GM19467 (cell line): ENCODE measurements around the gene EPHX1.
"Not testable (repeated sequence)": the region's sequence is repeated elsewhere in the genome, so short reads cannot be mapped to it uniquely, and the experiment has no call there.

ENCODE experiments used
- ATAC-seq: cut with Tn5 transposase; IDR thresholded peaks from one replicate; pipeline ENCODE4 v1.9.1; 2021; ENCODE audit warnings: mild to moderate bottlenecking, moderate library complexity; ENCODE audit not compliant: unreplicated experiment

The EPHX1 gene

GRCh38 chr1:225815526-225816178 is 5.7 kb downstream of the EPHX1 start:
- no peak for ATAC-seq

GRCh38 chr1:225816643-225817538 is 7.0 kb downstream of the EPHX1 start:
- ATAC-seq, result no peak

GRCh38 chr1:225817611-225818061 is 7.7 kb downstream of the EPHX1 start:
- no peak for ATAC-seq

GRCh38 chr1:225818229-225818628 is 8.3 kb downstream of the EPHX1 start:
- ATAC-seq, result no peak

- no peak for ATAC-seq
These were observed 9.6 kb downstream of the EPHX1 start for GRCh38 chr1:225819346-225820192.

- ATAC-seq, result no peak
These were observed 10.7 kb downstream of the EPHX1 start for GRCh38 chr1:225820522-225821120.

- no peak for ATAC-seq
These were observed 12.9 kb downstream of the EPHX1 start for GRCh38 chr1:225822655-225823403.

- no peak for ATAC-seq
These were observed 13.9 kb downstream of the EPHX1 start for GRCh38 chr1:225823811-225824261.

GRCh38 chr1:225824533-225824941 is 14.6 kb downstream of the EPHX1 start:
- no peak for ATAC-seq

GRCh38 chr1:225825078-225825477 is 15.2 kb downstream of the EPHX1 start:
- no peak for ATAC-seq

GRCh38 chr1:225825607-225826007 is 15.7 kb downstream of the EPHX1 start:
- ATAC-seq, result no peak

- ATAC-seq, result no peak
These were observed 17.2 kb downstream of the EPHX1 start for GRCh38 chr1:225827076-225827475.

- no peak for ATAC-seq
These were observed 18.9 kb downstream of the EPHX1 start for GRCh38 chr1:225828706-225829345.

- no peak for ATAC-seq
These were observed 20.9 kb downstream of the EPHX1 start for GRCh38 chr1:225830841-225831240.

- no peak for ATAC-seq
These were observed 24.7 kb downstream of the EPHX1 start for GRCh38 chr1:225834417-225835329.

GRCh38 chr1:225835856-225836255 is 25.9 kb downstream of the EPHX1 start:
- ATAC-seq, result no peak

GRCh38 chr1:225836296-225836695 is 26.4 kb downstream of the EPHX1 start:
- ATAC-seq, result not testable (repeated sequence)

GRCh38 chr1:225838793-225839192 is 28.9 kb downstream of the EPHX1 start:
- ATAC-seq, result no peak
